ENCODE results near the gene KIF4A.
"Not testable (repeated sequence)": the region's sequence is repeated elsewhere in the genome, so short reads cannot be mapped to it uniquely, and the experiment has no call there.

KIF4A gene

DNA sequence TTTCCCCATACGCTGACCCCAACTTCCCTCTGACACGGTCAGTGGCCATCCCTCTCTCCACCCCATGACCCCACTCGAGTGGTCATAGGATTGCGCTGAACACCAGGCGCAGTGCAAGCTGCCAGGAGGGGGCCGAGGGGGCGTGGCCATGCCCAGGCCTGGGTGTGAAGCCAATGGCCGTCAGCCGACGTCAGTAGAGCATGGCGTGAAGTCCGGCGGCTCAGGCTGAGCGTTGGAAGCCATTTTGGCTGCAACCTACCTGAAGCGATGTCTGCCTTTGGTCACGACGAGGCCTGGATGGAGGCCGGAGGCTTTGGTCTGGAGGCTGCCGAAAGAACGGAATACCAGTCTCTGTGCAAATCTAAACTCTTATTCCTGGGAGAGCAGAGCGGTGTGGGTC lies 8.0 kb upstream of the KIF4A start, which contains the start of gene RAB41:
RAB41 (plus strand) TSS at position 222 of the 400 bp plus-strand sequence; CDS start at position 268, 46 bp downstream.
- no peak for FAIRE-seq

DNA sequence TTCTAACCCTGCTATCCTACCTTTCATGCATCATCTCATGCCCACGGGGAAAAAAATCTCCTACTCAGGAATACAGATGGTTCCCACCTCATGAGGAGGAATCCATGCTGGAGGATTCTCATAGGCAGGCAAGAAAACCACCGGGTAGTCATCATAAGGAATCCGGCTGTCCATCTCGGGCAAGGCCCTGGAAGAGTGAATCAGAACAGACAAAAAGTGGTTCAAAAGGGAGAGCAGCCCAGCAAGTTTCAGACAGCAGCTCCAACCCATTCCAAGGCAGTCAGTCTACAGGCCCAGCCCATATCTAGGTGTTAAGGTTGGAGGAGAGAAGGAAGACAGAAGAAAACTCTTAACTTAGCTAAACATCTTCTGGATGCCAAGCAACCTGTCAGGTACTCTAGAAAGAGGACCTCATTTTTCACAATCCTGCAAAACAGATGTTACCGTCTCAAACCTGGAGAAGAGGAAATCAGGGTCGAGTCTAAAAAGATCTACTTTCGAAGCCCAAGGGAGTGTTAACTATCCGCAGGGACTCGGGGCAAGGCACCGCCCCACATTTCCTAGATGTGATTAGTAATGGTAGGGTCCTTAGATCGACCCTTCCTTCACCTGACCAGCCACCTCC lies 624 bp upstream of the KIF4A start:
- FAIRE-seq, result no peak

DNA sequence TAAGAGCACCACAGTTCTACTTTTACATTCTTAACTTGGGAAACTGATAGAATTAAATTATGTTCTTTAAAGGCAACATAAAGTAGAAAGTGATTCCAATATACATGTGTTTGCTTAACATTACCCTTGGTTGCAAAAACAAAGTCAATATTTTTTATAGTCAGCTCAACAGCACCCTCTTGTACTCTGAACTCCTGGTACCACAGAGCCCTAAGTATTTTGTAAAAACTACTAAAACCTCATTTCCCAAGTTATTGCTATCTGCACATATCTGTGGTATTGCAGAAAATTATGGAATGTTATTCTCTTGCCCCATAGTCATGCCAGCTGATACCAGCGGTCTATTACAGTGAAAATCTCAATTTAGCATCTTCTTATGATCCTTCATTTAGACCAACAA lies 2.9 kb downstream of the KIF4A start:
- FAIRE-seq, result no peak

DNA sequence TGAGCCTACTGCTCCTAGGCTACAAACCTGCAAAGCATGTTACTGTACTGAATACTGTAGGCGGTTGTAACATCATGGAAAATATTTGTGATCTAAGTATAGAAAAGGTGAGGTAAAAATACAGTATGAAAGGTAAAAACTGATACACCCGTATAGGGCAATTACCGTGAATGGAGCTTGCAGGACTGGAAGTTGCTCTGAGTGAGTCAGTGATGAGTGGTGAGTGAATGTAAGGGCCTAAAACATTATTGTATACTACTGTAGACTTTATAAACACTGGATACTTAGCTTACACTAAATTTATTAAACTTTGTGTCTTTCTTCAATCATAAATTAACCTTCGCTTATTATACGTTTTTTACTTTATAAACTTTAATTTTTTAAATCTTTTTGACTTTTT lies 3.7 kb downstream of the KIF4A start:
- no peak for FAIRE-seq

DNA sequence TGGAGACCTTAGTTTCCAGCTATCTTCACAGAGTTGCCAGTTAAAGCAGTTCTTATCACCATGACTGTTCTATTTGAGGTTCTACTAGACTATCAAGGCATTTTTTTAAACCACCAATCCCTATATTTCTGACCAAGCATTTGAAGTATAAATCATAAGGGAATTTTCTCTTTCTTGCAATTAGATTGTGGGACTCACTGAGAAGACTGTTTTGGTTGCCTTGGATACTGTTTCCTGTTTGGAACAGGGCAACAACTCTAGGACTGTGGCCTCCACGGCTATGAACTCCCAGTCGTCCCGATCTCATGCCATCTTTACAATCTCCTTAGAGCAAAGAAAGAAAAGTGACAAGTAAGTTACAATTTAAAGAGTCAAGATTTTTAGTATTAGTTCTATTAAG lies 11.8 kb downstream of the KIF4A start:
- FAIRE-seq, result no peak

DNA sequence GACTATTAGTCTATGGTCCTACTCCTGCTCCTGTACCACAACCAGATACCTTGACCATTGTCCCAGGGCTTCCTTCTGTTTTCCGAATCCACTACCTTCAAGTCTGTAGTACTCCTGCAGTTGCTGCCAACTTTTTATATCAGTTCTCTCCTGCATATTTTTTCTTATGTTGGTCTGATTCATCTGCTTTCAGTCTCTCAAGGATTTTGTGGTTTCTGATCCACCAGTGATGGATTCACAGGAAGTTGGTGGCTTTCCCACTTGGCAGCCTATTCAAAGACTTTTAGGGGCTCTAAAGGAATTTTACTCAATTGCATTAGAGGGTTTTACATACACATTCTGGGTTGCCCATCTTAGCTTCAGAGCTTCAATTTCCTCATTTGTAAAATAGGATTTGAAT lies 23.6 kb downstream of the KIF4A start:
- no peak for FAIRE-seq

DNA sequence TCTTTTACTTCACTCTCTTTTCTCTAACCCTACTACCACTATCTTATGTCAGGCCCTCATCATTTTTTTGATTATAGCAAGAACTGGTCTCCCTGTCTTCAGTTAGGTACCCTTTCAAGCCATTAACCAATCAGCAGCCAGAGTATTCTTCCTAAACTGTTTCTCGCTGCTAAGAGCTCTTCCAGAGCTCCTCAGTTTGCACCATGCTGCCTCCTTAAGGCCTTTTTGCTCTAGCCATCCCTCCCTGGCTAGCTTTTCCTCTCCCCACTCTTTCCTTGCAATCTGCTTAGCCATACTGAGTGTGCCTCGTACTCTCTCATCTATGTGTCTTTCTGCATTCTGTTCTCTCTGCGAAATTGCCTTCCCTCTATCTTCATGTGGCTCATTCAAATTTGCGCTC lies 32.9 kb downstream of the KIF4A start:
- no peak for FAIRE-seq

DNA sequence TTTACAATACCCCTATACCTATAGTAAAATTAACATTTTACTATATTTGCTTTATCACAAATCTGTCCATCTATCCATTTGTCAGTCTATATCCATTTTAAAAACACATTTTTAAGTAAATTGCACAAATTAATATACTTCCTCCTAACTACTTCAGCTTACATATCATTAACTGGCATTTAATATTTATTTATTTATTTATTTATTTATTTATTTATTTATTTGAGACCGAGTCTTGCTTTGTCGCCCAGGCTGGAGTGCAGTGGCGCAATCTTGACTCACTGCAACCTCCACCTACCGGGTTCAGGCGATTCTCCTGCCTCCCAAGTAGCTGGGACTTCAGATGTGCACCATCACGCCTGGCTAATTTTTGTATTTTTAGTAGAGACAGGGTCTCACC lies 33.7 kb downstream of the KIF4A start:
- not testable (repeated sequence) for FAIRE-seq

DNA sequence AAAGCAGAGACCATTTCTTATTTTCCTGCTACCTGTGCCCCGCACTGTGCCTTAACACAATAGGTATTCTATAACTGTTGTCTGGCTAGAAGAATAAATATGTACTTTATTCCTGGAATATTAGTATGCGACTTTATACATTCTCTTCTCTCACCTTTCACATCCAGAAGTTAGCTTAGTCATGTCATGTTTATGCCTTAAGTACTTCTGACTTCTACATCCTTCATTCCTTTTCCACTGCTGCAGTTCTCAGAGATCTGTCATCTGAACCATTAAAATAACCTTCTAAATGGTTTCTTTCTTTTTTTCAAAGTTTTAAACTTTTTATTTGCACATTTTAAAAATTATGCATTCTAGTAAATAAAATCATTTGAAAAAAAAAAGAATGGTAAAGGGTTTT lies 34.4 kb downstream of the KIF4A start:
- FAIRE-seq, result no peak

DNA sequence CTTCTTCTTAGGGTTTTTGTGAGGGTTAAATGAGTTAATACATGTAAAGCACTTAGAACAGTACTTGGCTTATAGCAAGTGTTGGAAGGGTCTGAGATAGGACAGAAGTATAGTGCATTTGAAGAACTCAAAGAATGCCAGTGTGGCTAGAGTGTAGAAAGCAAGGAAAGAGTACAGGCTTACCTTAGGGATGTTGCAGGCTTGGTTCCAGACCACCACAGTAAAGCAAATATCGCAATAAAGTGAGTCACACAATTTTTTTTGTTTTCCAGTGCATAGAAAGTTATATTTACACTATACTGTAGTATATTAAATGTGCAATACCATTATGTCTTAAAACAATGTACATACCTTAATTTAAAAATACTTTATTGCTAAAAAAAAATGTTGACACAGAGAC lies 41.3 kb downstream of the KIF4A start:
- no peak for FAIRE-seq

DNA sequence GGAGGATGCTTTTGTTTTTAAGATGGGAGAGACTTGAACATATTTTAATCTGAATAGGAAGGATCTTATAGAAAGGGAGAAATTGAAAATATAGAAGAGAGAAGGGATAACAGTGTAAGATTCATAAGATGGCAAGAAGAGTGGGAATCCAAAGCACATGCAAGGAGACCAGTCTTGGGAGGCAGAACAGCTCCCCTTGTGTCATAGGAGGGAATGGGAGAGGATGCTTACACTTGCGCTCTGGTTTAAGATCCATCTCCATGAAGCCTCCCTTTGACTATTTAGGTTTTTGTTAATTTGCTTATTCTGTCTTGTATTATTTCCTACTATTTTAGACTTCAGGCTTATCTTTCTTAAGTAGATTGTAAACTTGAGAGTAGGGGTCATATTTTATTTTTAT lies 42.7 kb downstream of the KIF4A start:
- FAIRE-seq, result no peak

DNA sequence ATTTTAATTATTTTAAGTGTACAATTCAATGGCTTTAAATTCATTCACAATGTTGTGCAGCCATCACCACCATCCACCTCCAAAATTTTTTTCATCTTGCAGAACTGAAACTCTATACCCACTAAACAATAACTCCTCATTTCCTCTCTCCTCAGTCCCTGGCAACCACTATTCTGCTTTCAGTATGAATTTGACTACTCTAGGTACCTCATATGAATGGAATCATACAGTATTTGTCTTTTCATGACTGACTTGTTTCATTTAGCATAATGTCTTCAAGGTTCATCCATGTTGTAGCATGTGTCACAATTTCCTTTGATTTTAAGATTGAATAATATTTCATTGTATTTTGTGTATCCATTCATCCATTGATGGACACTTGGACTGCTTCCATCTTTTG lies 46.9 kb downstream of the KIF4A start:
- no peak for FAIRE-seq

DNA sequence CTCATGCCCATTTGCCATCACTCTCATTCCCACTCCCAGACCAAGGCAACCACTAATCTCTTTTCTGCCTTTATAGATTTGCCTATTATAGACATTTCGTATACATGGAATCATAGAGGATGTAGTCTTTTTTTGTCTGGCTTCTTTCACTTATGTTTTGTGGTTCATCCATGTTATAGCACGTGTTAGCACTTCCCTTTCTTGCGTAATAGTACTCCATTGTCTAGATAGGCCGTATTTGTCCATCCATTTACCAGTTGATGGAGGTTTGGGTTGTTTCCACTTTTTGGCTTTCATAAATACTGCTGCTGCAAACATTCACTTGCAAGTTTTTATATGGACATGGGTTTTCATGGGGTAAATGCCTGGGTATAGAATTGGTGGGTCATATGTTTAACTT lies 48.4 kb downstream of the KIF4A start:
- no peak for FAIRE-seq

DNA sequence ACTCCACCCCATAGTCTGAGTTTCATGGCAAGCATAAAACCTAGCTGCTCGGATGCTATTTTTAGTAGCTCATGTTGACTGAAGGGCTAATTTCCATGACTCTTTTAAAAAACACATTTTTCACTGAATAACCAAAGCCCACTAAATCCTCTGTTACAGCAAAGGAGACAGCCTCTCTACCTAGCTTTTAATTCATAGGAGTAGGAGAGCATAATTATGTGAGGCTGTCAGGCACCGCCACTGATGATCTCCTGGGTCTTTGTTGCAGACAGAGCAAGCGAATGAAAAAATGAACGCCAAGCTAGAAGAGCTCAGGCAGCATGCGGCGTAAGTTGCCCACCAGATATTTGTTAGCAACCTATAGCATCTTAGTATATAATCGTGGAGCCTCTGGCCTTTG lies 53.5 kb downstream of the KIF4A start:
- no peak for FAIRE-seq

DNA sequence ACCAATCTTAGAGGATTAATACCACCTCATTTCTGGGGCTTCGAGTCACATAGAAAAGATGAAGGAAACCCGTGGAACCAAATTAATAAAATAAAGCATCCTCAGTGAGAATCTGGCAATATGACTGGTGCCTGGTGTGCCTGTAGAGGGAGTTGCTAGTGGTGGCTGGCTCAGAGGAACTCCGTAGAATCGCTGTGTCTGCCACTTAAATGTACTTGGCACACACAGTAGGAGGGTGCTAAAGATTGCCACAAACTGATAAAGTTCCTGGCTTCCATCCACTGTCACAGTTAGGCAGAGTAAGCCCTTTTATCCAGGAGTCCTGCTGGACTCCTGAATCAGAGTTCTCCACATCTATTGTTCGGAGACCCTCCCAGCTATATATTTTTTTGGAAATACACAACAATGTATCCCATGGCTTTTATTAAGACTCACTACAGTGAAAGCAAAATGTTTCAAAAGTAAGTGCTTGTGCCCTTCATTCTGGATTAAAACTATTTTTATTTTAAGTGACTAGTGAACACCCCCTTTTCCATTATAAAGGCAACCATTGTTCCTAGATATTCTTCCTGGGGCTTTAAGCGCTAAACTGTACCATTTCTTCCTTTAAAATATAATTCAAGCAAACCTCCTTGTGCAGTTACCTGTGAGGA lies 56.6 kb downstream of the KIF4A start:
- FAIRE-seq, result no peak

DNA sequence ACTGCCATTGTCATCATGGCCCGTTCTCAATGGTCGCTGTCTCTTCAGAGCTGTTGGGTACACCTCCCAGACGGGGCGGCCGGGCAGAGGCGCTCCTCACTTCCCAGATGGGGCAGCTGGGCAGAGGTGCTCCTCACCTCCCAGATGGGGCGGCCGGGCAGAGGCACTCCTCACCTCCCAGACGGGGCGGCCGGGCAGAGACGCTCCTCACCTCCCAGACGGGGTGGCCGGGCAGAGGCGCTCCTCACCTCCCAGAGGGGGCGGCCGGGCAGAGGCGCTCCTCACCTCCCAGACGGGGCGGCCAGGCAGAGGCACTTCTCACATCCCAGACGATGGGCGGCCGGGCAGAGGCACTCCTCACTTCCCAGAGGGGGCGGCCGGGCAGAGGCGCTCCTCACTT lies 58.9 kb downstream of the KIF4A start:
- not testable (repeated sequence) for FAIRE-seq

DNA sequence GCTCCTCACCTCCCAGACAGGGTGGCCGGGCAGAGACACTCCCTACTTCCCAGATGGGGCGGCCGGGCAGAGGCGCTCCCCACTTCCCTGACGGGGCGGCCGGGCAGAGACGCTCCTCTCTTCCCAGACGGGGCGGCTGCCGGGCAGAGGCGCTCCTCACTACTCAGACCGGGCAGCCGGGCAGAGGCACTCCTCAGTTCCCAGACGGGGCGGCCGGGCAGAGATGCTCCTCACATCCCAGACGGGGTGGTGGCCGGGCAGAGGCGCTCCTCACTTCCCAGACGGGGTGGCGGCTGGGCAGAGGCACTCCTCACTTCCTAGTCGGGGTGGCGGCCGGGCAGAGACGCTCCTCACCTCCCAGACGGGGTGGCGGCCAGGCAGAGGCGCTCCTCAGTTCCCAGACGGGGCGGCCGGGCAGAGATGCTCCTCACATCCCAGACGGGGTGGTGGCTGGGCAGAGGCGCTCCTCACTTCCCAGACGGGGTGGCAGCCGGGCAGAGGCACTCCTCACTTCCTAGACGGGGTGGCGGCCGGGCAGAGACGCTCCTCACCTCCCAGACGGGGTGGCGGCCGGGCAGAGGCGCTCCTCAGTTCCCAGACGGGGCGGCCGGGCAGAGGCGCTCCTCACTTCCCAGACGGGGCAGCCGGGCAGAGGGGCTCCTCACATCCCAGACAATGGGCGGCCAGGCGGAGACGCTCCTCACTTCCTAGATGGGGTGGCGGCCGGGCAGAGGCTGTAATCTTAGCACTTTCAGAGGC lies 59.6 kb downstream of the KIF4A start:
- FAIRE-seq, result not testable (repeated sequence)

DNA sequence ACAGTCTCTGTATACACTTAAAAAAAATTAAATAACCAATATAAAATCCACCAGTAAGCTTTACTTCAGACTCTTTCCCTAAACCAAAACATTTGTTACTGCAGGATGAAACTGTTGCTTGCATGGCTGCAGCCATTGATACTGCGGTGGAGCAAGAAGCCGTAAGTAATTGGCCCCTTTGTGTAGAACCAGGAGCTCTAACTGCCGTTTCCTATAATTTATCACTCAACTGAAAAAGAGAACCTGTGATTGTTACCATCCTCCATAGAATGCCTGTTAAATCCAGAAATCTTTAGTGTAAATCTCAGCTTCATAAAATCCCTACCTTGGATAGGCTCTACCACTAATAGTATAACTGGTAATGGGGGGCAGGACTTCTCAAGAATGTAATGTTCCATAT lies 62.6 kb downstream of the KIF4A start:
- no peak for FAIRE-seq

DNA sequence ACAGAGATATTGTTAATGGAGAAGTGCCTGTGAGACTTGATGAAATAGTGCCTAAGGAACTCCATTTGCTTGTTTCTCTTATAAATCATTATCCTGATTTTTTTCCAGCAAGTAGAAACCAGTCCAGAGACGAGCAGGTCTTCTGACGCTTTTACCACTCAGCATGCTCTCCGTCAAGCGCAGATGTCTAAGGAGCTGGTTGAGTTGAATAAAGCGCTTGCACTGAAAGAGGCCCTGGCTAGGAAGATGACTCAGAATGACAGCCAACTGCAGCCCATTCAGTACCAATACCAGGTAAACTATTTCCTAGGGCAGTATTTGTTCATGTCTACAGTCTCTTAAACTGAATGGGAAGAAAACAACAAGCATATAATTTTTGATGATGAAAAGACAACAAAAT lies 63.6 kb downstream of the KIF4A start:
- FAIRE-seq, result no peak

DNA sequence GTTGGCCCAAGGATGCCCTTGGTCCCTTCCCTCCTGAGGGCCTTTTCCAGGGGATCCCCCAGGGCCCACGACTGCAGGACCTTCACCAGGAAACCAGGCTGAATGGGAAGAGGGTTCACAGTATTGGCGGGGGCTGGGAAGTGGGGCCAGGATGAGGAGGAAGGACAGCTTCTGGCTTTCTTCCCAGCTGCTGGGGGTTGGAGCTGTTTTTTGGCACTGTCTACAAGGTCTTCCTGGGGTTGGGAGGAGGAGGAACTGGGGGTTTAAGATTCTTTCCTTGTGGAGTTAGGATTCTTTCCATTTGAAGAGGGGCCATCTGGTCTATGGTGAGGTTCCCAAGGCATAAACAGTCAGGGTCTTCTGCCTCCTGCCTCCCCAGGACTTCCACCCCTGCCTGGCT lies 64.8 kb downstream of the KIF4A start:
- FAIRE-seq, result no peak

DNA sequence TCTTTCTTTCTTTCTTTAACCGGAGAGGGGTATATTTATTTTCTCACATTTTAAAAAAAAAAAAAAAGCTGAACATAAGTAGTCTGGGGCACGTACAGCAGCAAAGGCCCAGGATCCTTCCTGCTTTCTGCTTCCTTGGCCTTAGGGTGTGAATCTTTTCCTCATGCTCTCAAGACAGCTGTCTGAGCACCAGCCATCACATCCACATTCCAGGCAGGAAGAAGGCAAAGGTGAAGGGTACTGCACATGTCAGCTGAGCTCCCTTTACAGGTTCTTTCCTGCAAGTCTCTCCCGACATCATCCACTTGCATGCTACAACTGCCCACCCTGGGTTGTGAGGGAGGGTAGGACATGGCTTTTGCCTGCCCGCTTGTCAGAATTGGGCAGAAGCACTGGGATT lies 69.6 kb downstream of the KIF4A start:
- FAIRE-seq, result no peak

DNA sequence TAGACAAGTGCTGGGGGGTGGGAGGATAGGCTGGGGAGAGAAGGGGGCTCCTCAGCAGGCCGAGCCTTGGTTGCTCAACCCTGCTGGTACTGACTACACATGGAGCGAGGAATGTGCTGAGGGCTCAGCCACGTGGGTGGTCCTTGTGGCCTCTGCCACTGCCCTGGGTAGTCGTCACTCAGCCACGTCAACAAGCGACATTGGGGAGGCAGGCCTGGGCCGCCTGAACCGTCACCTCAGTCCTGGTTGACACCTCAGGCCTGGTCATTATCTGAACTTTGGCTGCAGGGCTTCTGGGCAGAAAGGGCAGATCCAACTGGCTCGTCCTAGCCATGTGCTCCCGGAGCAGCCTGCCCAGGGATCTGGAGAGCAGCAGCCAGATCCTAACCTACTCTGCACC lies 70.5 kb downstream of the KIF4A start:
- no peak for FAIRE-seq

DNA sequence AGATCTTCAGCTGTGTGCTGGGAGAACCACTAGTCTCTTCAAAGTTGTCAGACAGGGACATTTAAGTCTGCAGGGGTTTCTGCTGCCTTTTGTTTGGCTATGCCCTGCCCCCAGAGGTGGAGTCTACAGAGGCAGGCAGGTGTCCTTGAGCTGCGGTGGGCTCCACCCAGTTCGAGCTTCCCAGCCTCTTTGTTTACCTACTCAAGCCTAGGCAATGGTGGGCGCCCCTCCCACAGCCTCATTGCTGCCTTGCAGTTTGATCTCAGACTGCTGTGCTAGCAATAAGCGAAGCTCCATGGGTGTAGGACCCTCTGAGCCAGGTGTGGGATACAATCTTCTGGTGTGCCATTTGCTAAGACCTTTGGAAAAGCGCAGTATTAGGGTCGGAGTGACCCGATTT lies 78.8 kb downstream of the KIF4A start:
- FAIRE-seq, result not testable (repeated sequence)

DNA sequence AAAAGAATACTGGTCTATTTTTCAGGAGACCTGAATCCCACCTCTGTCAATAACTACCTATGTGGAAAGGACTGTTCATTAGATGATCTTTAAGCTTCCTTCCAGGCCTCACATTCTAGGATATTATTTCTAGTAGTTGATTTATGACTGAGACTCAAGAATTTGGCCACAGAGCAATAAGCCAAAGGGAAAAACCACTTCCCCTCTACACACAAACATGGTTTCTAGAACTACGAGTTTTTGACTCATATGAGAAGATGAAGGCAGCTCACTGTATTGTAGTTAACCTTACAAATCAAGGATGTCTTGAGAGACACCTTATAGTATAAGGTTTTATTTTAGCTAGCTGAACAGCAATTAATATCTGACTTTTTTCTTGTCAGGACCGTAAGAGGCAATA lies 96.3 kb downstream of the KIF4A start:
- FAIRE-seq, result no peak

All from endometrium (tissue), 2 donors.